Transverse colon (tissue), 4 donors: ENCODE data around the gene BOC.

Experiments
- EP300 ChIP-seq: sonication (generic); formaldehyde crosslinking; IDR thresholded peaks from one replicate; pipeline ENCODE4 v1.6.1; 2017; ENCODE audit warnings: antibody characterized with exemption, low read depth
- POLR2A ChIP-seq: fragments of 450-650 bp; IDR thresholded peaks from one replicate; pipeline ENCODE4 v1.6.1; 2016; ENCODE audit warnings: antibody characterized with exemption, mild to moderate bottlenecking, moderate library complexity
- POLR2AphosphoS5 ChIP-seq, 3 donors: sonication (generic); formaldehyde crosslinking; IDR thresholded peaks; one replicate each; pipeline ENCODE4 v1.6.1; 2016; ENCODE audit warnings: antibody characterized with exemption in 3 of 3
- TF ChIP-seq, protein P1 (sequence below), 5 experiments: fragments of 200-600 bp in 3 of 5; fragments of 450-650 bp in 2 of 5; sonication (generic) in 3 of 5; IDR thresholded peaks; 1 replicate in 2 of 5; 2 replicates in 3 of 5; pipeline ENCODE4 v1.5.1; 2016 to 2017; ENCODE audit warnings: antibody characterized with exemption in 5 of 5, inconsistent platforms in 3 of 5, mild to moderate bottlenecking in 2 of 5, moderate library complexity in 1 of 5

DNA sequence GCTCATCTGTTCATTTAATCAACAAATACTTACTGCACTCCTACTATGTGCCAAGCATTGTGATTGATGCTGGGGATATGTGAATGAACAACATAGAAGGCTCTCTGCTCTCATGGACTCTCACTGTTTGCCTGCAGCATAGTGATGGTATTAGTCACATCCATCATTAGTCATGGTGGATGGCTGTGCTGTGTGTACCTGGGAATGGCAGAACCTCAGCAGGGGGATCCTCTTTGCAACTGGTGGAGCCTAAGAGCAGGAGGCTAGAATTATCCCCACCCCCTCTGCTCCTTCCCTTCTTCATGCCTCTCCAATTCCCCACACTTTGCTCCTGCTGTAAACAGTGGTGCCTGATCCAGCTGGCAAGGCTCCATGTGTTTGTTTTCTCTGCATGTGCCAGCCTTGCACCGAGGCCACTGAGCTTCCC lies 20.5 kb downstream of the BOC start:
- TF ChIP-seq EP300 (no peak), POLR2A (no peak), POLR2AphosphoS5 (IDR thresholded peaks at IDR 0.05) (no peak)
- TF ChIP-seq, protein P1, sequence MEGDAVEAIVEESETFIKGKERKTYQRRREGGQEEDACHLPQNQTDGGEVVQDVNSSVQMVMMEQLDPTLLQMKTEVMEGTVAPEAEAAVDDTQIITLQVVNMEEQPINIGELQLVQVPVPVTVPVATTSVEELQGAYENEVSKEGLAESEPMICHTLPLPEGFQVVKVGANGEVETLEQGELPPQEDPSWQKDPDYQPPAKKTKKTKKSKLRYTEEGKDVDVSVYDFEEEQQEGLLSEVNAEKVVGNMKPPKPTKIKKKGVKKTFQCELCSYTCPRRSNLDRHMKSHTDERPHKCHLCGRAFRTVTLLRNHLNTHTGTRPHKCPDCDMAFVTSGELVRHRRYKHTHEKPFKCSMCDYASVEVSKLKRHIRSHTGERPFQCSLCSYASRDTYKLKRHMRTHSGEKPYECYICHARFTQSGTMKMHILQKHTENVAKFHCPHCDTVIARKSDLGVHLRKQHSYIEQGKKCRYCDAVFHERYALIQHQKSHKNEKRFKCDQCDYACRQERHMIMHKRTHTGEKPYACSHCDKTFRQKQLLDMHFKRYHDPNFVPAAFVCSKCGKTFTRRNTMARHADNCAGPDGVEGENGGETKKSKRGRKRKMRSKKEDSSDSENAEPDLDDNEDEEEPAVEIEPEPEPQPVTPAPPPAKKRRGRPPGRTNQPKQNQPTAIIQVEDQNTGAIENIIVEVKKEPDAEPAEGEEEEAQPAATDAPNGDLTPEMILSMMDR (IDR thresholded peaks at IDR 0.05), result no peak
